SJSA1 (cell line): ENCODE data around the gene TCF7L2. TPM values are rescaled to one million over a fixed set of nuclear protein-coding genes. Genes with fewer than 3 reads are reported as not detected.

Source experiments
- DNase-seq, 2 experiments: peaks; one replicate each; pipeline ENCODE4 v3.0.0-alpha.2; 2015 to 2020; ENCODE audit warnings: low spot score in 2 of 2, low read depth in 1 of 2
- H3K27ac ChIP-seq: fragments of 250-450 bp; sonication (Bioruptor Pico); 2 replicates; pipeline ENCODE4 v1.5.1; 2020; ENCODE audit warnings: mild to moderate bottlenecking, moderate library complexity
- H3K27me3 ChIP-seq: fragments of 250-450 bp; sonication (Bioruptor Pico); replicated peaks from 2 replicates; pipeline ENCODE4 v1.5.1; 2020; ENCODE audit warnings: mild to moderate bottlenecking, moderate library complexity
- H3K36me3 ChIP-seq: fragments of 250-450 bp; sonication (Bioruptor Pico); 2 replicates; pipeline ENCODE4 v1.5.1; 2020; ENCODE audit warnings: mild to moderate bottlenecking
- H3K4me1 ChIP-seq: fragments of 250-450 bp; sonication (Bioruptor Pico); replicated peaks from 2 replicates; pipeline ENCODE4 v1.6.1; 2021; ENCODE audit warnings: mild to moderate bottlenecking
- H3K4me3 ChIP-seq: fragments of 250-450 bp; sonication (Bioruptor Pico); 2 replicates; pipeline ENCODE4 v1.5.1; 2020; ENCODE audit warnings: mild to moderate bottlenecking
- H3K9me3 ChIP-seq: fragments of 250-450 bp; sonication (Bioruptor Pico); replicated peaks from 2 replicates; pipeline ENCODE4 v1.5.1; 2020; ENCODE audit warnings: mild to moderate bottlenecking
- total RNA-seq: library from RNA; depleted of rRNA; stranded (reverse); fragments of >200 nt; shearing (Covaris generic); gene quantifications from 2 replicates; pipeline ENCODE4 v1.2.3, GENCODE V29; 2014

The TCF7L2 gene
- total RNA-seq, 1 experiment from 2014 or later = 4.4 TPM

GRCh38 chr10:113142601-113143362 is 192.7 kb downstream of the TCF7L2 start:
- no peak overlapping the region for H3K4me3 ChIP-seq
- H3K4me1 ChIP-seq = peaks cover 5% of the 10 kb centered on the region; the same call in 1 of the 2 replicates
- peaks cover 44% of the 10 kb centered on the region for H3K36me3 ChIP-seq
- H3K27ac ChIP-seq = no peak overlapping the region
- no peaks in the 10 kb centered on the region for H3K9me3 ChIP-seq
- no peaks in the 10 kb centered on the region for H3K27me3 ChIP-seq
- DNase-seq = no peak

GRCh38 chr10:113144576-113144975 is 194.5 kb downstream of the TCF7L2 start:
- Histone ChIP-seq H3K27ac (no peak overlapping the region), H3K9me3 (no peaks in the 10 kb centered on the region), H3K36me3 (peaks cover 60% of the 10 kb centered on the region), H3K4me3 (no peak overlapping the region), H3K4me1 (no peaks in the 10 kb centered on the region), H3K27me3 (no peaks in the 10 kb centered on the region)
- no peak for DNase-seq

- Histone ChIP-seq H3K4me3 (no peak overlapping the region), H3K36me3 (peaks cover 80% of the 10 kb centered on the region), H3K4me1 (no peaks in the 10 kb centered on the region), H3K27me3 (no peaks in the 10 kb centered on the region), H3K27ac (no peak overlapping the region), H3K9me3 (no peaks in the 10 kb centered on the region)
- no peak for DNase-seq
Measured at GRCh38 chr10:113148071-113148825, 198.2 kb downstream of the TCF7L2 start.

DNA sequence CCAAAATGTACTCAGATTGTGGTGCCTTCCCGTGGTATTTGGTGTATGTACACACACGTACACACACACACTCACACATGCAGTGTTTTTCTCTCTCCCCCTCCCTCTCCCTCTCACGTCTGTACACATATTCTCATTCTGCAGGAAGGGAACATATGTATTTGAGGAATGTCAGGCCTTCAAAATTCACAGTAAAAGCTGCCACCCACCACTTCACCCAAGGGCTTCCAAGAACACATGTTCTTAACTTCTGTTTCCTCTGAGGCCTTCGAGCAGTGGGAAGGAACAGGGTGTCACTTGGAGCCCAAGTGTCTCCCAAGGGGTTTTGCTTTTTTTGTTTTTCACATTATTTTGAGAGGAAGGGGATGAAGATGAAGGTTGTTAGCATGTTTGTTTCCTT is 198.9 kb downstream of the TCF7L2 start:
- Histone ChIP-seq H3K27me3 (no peaks in the 10 kb centered on the region), H3K4me1 (no peaks in the 10 kb centered on the region), H3K27ac (no peak overlapping the region), H3K9me3 (no peaks in the 10 kb centered on the region), H3K36me3 (peaks cover 81% of the 10 kb centered on the region), H3K4me3 (no peak overlapping the region)
- no peak for DNase-seq

DNA sequence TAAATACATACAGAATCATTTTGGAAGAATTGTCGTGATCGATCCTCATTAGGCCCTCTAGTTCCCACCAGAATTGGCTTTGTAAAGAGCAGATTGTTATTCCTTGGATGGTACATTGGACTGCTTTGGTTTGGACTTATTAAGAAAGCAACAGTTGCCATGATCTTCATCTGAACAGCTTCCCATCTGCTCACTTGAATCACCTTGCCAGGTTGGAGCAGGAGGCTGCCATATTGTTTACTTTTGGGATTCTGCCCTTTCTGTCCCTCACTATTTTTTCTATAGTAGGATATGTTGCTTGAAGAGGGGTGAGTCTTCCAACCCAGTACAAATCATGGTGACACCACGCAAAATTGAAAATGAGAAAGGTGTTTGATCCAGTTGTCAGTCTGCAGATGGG is 199.6 kb downstream of the TCF7L2 start:
- Histone ChIP-seq H3K4me3 (no peak overlapping the region), H3K27me3 (no peaks in the 10 kb centered on the region)

GRCh38 chr10:113151190-113151666 is 201.2 kb downstream of the TCF7L2 start:
- H3K4me3 ChIP-seq = no peak overlapping the region
- peaks cover 76% of the 10 kb centered on the region for H3K36me3 ChIP-seq
- H3K27me3 ChIP-seq = no peaks in the 10 kb centered on the region
- H3K4me1 ChIP-seq = no peaks in the 10 kb centered on the region
- DNase-seq = no peak
- H3K9me3 ChIP-seq = no peaks in the 10 kb centered on the region
- H3K27ac ChIP-seq = no peak overlapping the region

More for the DNA sequence above, 199.6 kb downstream of the TCF7L2 start:
- Histone ChIP-seq H3K36me3 (peaks cover 81% of the 10 kb centered on the region), H3K4me1 (no peaks in the 10 kb centered on the region), H3K27ac (no peak overlapping the region), H3K9me3 (no peaks in the 10 kb centered on the region)
- DNase-seq = no peak

DNA sequence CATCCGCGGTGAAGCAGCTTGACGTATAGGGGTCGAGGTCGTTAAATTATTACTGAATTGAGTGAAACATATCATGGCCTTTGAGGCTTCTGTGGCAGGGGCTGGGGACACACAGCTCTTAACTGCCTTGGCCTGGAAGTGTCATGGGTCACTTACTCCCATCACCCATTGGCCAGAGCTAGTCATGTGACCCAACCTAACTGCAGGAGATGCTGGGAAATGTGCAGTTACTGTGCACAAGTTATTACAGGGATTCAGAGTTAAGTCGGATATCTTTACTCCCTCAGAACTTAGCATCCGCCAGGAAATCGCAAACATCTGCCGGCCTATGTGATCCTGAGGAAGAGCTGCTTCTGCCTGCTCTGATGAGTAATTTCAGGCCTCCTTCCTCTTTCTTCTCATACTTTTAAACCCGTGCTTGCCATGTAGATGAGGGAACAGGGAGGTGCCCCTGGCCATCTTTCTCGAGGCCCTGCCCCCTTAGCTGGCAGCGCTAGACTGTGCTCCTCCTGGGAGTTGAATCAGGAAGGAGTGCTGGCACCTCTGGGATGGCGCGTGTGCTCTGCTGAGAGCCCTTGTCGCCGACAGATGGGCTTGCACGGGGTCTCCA is 203.6 kb downstream of the TCF7L2 start:
- Histone ChIP-seq H3K9me3 (no peaks in the 10 kb centered on the region), H3K36me3 (peaks cover 82% of the 10 kb centered on the region), H3K4me3 (no peak overlapping the region), H3K4me1 (peaks cover 13% of the 10 kb centered on the region), H3K27ac (no peak overlapping the region), H3K27me3 (no peaks in the 10 kb centered on the region)
- no peak for DNase-seq

DNA sequence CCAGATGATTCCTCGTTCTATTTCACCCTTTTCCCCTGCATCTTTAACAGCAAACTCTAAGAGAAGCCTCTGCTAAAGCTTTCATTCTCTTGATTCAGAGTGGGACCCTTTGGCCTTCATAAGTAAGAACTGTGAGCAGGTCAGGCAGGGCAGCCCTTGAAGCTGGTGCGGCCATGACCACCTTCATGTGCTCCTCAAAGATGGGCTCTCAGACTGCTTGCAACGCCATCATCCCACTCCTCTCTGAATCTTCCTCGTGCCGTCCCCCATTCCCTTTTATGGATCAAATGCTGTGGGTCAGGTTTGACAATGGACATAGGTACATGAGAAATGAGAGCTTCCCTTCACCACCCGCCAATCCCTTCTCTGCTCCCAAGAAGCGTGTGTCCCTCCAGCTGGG is 207.4 kb downstream of the TCF7L2 start:
- Histone ChIP-seq H3K27me3 (no peaks in the 10 kb centered on the region), H3K4me1 (peaks cover 39% of the 10 kb centered on the region), H3K36me3 (peaks cover 53% of the 10 kb centered on the region), H3K4me3 (no peak overlapping the region), H3K27ac (peak overlapping the region; percentile 25; the same call in 1 of the 2 replicates), H3K9me3 (no peaks in the 10 kb centered on the region)
- no peak for DNase-seq

GRCh38 chr10:113158183-113158582 is 208.1 kb downstream of the TCF7L2 start:
- Histone ChIP-seq H3K4me1 (peaks cover 39% of the 10 kb centered on the region), H3K4me3 (no peak overlapping the region), H3K36me3 (peaks cover 46% of the 10 kb centered on the region), H3K9me3 (no peaks in the 10 kb centered on the region), H3K27ac (peak overlapping the region; percentile 25; the same call in 1 of the 2 replicates), H3K27me3 (no peaks in the 10 kb centered on the region)
- DNase-seq = peak; percentile 54 to 68

DNA sequence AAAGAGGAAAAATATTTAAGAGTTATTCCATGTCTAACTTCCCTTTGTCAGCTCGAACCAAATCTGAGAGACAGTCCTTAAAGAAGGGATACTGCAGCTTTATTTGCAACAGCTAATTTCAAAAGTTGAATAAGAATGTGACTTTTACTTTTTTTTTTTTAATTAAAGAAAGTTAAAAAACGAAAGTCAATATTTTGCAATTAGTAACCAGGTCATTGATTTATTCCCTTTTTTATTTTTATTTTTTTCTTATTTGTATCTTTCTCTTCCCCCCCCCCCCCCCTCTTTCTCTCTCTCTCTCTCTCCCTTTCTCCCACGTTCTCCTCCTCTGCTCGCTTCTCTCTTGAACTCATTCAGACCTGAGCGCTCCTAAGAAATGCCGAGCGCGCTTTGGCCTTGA is 209.5 kb downstream of the TCF7L2 start:
- Histone ChIP-seq H3K4me3 (no peak overlapping the region), H3K9me3 (no peaks in the 10 kb centered on the region), H3K36me3 (peaks cover 37% of the 10 kb centered on the region), H3K4me1 (peaks cover 39% of the 10 kb centered on the region), H3K27me3 (no peaks in the 10 kb centered on the region), H3K27ac (no peak overlapping the region)
- no peak for DNase-seq

DNA sequence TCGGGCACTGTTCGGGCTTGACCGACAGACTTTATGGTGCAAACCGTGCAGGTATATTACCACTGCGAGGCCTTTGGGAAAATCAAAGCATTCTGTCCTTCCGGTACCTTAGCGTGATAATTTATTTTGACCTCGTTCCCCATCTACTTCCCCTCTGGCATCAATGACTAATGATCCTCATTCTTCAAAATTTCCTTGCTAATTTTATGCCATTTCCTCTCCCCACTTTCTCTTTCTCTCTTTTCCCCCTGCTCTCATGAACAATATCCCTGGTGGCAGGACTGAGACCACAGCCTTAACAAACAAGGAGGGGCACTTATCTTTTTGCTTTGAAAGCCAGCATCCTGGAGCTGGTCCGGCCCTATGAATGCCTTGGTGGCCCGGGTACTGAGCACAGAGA is 210.6 kb downstream of the TCF7L2 start:
- H3K27me3 ChIP-seq = no peaks in the 10 kb centered on the region
- H3K9me3 ChIP-seq = no peaks in the 10 kb centered on the region
- no peak for DNase-seq
- H3K4me3 ChIP-seq = no peak overlapping the region
- H3K36me3 ChIP-seq = peaks cover 28% of the 10 kb centered on the region
- H3K4me1 ChIP-seq = peaks cover 39% of the 10 kb centered on the region
- H3K27ac ChIP-seq = no peak overlapping the region

- DNase-seq = peak in 1 of 2 experiments; percentile 28
- H3K9me3 ChIP-seq = no peaks in the 10 kb centered on the region
- no peak overlapping the region for H3K27ac ChIP-seq
- peaks cover 26% of the 10 kb centered on the region for H3K36me3 ChIP-seq
- H3K4me1 ChIP-seq = peaks cover 39% of the 10 kb centered on the region
- no peak overlapping the region for H3K4me3 ChIP-seq
- H3K27me3 ChIP-seq = no peaks in the 10 kb centered on the region
Measured at GRCh38 chr10:113161066-113161465, 211.0 kb downstream of the TCF7L2 start.

DNA sequence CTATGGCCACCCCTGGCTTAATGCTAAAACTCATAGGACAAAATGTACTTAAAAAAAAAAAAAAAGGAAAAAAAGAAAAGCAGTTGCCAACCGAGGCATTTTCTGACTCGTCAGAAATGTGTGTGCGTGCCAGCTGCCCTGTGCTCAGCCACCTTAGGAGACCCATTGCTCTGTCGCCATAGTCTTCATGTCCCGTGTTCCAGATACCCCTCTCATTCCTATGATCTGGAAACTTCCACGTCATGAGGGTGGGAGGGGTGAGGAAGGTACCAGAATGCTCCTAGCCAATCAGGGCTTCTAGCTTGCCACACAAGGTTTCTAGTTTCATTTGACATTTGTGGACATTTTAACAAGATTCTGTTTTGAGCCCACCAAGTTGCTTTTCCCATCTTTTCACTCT is 212.9 kb downstream of the TCF7L2 start:
- peaks cover 37% of the 10 kb centered on the region for H3K4me1 ChIP-seq
- H3K4me3 ChIP-seq = no peak overlapping the region

DNA sequence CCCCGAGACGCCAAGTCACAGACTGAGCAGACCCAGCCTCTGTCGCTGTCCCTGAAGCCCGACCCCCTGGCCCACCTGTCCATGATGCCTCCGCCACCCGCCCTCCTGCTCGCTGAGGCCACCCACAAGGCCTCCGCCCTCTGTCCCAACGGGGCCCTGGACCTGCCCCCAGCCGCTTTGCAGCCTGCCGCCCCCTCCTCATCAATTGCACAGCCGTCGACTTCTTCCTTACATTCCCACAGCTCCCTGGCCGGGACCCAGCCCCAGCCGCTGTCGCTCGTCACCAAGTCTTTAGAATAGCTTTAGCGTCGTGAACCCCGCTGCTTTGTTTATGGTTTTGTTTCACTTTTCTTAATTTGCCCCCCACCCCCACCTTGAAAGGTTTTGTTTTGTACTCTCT is 215.6 kb downstream of the TCF7L2 start:
- H3K4me3 ChIP-seq = no peak overlapping the region
- no peaks in the 10 kb centered on the region for H3K9me3 ChIP-seq
- H3K27ac ChIP-seq = no peak overlapping the region
- DNase-seq = no peak
- H3K27me3 ChIP-seq = no peaks in the 10 kb centered on the region
- H3K36me3 ChIP-seq = peaks cover 21% of the 10 kb centered on the region
- H3K4me1 ChIP-seq = peaks cover 36% of the 10 kb centered on the region

More for the DNA sequence above, 212.9 kb downstream of the TCF7L2 start:
- Histone ChIP-seq H3K27ac (no peak overlapping the region), H3K9me3 (no peaks in the 10 kb centered on the region), H3K36me3 (peaks cover 22% of the 10 kb centered on the region), H3K27me3 (no peaks in the 10 kb centered on the region)
- no peak for DNase-seq
